Suprapubic skin (tissue), 4 donors: ENCODE results near the gene DOCK11. TPM values are rescaled to one million over a fixed set of nuclear protein-coding genes. Genes with fewer than 3 reads are reported as not detected.

Experiments used
- DNase-seq, 2 donors: peaks; one replicate each; pipeline ENCODE4 v3.0.0-alpha.2; 2019; ENCODE audit warnings: low spot score in 2 of 2
- H3K27ac ChIP-seq: fragments of 200-600 bp; sonication (generic); one replicate; pipeline ENCODE4 v1.5.1; 2019
- H3K27me3 ChIP-seq: fragments of 200-600 bp; sonication (generic); one replicate; pipeline ENCODE4 v1.5.1; 2019
- H3K36me3 ChIP-seq: fragments of 200-600 bp; sonication (generic); one replicate; pipeline ENCODE4 v1.5.1; 2019
- H3K4me1 ChIP-seq: fragments of 200-600 bp; sonication (generic); one replicate; pipeline ENCODE4 v1.5.1; 2019
- H3K4me3 ChIP-seq: fragments of 200-600 bp; sonication (generic); one replicate; pipeline ENCODE4 v1.5.1; 2019; ENCODE audit warnings: mild to moderate bottlenecking
- H3K9me3 ChIP-seq: fragments of 200-600 bp; sonication (generic); one replicate; pipeline ENCODE4 v1.5.1; 2019
- CTCF ChIP-seq, 2 donors: fragments of 200-600 bp in 1 of 2; fragments of 450-650 bp in 1 of 2; sonication (generic) in 1 of 2; IDR thresholded peaks; one replicate each; pipeline ENCODE4 v1.5.1; 2016 to 2019; ENCODE audit warnings: antibody characterized with exemption in 2 of 2, mild to moderate bottlenecking in 1 of 2, moderate library complexity in 1 of 2
- EP300 ChIP-seq: sonication (generic); formaldehyde crosslinking; IDR thresholded peaks from one replicate; pipeline ENCODE4 v1.6.1; 2017; ENCODE audit warnings: antibody characterized with exemption
- POLR2A ChIP-seq, 2 donors: fragments of 450-650 bp; IDR thresholded peaks; one replicate each; pipeline ENCODE4 v1.6.1; 2017; ENCODE audit warnings: antibody characterized with exemption in 2 of 2, mild to moderate bottlenecking in 2 of 2, moderate library complexity in 2 of 2
- POLR2AphosphoS5 ChIP-seq, 3 donors: sonication (generic); formaldehyde crosslinking; IDR thresholded peaks; one replicate each; pipeline ENCODE4 v1.6.1; 2017; ENCODE audit warnings: antibody characterized with exemption in 3 of 3
- WGBS: methylation state at CpG from one replicate; pipeline ENCODE4 v1.1.5; 2018; 5-methylcytosine and 5-hydroxymethylcytosine counted together
- total RNA-seq, 4 donors: library from RNA; depleted of rRNA; stranded (reverse); fragments of >200 nt; gene quantifications; one replicate each; pipeline ENCODE4 v1.1.0, GENCODE V29; 2016

DOCK11 gene
- total RNA-seq, 4 donors from 2014 or later: 3.9 to 9.4 (median 5.7) TPM

DNA sequence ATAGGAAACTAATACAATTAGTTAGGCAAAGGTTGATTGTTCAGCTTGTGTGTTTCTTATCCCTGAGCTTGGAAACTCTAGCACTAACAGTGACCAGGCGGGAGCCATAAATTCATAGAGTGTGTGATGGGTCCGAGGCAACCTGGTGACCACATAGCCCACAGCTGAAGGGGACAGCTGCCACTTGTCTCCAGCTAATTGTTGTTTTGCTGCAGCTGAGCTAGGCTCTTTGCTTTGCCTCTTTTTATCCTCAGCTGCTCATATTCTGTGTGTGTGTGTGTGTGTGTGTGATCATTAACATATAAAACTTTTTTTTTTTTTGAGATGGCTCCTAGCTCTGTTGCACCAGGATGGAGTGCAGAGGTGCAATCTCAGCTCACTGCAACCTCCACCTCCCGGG lies 53.2 kb downstream of the DOCK11 start:
- Histone ChIP-seq H3K4me3 (no peak overlapping the region), H3K4me1 (peaks cover 3% of the 10 kb centered on the region), H3K27me3 (no peaks in the 10 kb centered on the region), H3K27ac (no peak overlapping the region), H3K9me3 (no peaks in the 10 kb centered on the region), H3K36me3 (no peaks in the 10 kb centered on the region)
- TF ChIP-seq CTCF (IDR thresholded peaks at IDR 0.05) (no peak), POLR2A (IDR thresholded peaks at IDR 0.05) (no peak), EP300 (no peak), POLR2AphosphoS5 (IDR thresholded peaks at IDR 0.05) (no peak)
- DNase-seq: no peak
- WGBS: 76% methylated on average over 3 of the region's 3 CpGs

DNA sequence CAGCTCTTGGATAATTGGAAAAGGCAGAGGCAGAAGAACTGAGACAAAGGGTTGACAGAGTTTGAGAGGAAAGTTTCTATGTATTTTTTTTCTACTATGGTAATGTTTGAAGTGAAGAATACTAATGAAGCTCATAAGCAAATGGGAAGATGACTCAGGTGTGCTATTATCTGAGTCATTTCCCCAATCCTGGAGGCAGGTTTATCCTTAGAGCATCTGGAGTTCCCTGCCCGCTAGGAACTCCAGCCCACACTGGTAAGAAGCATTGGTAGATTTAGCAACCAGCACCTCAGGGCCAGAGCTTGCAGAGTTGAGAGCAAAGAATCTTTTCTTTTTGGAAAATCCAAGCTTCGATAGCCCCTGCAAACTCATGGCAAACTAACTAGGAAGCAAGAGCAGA lies 55.2 kb downstream of the DOCK11 start:
- 79% methylated on average over 2 of the region's 2 CpGs for WGBS
- no peaks in the 10 kb centered on the region for H3K36me3 ChIP-seq
- H3K4me1 ChIP-seq: peaks cover 3% of the 10 kb centered on the region
- no peak for DNase-seq
- H3K4me3 ChIP-seq: no peak overlapping the region
- TF ChIP-seq POLR2A (IDR thresholded peaks at IDR 0.05): no peak
- TF ChIP-seq CTCF (IDR thresholded peaks at IDR 0.05): no peak
- no peak for TF ChIP-seq POLR2AphosphoS5 (IDR thresholded peaks at IDR 0.05)
- no peak for TF ChIP-seq EP300
- H3K9me3 ChIP-seq: no peaks in the 10 kb centered on the region
- H3K27me3 ChIP-seq: no peaks in the 10 kb centered on the region
- H3K27ac ChIP-seq: no peak overlapping the region

- H3K27ac ChIP-seq: no peak overlapping the region
- WGBS: 83% methylated on average over 6 of the region's 6 CpGs
- TF ChIP-seq POLR2AphosphoS5 (IDR thresholded peaks at IDR 0.05) (no peak), POLR2A (IDR thresholded peaks at IDR 0.05) (no peak), EP300 (no peak), CTCF (IDR thresholded peaks at IDR 0.05) (no peak)
- H3K4me3 ChIP-seq: no peak overlapping the region
- no peaks in the 10 kb centered on the region for H3K9me3 ChIP-seq
- DNase-seq: no peak
- H3K27me3 ChIP-seq: no peaks in the 10 kb centered on the region
- H3K36me3 ChIP-seq: no peaks in the 10 kb centered on the region
- H3K4me1 ChIP-seq: peaks cover 3% of the 10 kb centered on the region
Observed at GRCh38 chrX:118551426-118551825, 55.8 kb downstream of the DOCK11 start.

DNA sequence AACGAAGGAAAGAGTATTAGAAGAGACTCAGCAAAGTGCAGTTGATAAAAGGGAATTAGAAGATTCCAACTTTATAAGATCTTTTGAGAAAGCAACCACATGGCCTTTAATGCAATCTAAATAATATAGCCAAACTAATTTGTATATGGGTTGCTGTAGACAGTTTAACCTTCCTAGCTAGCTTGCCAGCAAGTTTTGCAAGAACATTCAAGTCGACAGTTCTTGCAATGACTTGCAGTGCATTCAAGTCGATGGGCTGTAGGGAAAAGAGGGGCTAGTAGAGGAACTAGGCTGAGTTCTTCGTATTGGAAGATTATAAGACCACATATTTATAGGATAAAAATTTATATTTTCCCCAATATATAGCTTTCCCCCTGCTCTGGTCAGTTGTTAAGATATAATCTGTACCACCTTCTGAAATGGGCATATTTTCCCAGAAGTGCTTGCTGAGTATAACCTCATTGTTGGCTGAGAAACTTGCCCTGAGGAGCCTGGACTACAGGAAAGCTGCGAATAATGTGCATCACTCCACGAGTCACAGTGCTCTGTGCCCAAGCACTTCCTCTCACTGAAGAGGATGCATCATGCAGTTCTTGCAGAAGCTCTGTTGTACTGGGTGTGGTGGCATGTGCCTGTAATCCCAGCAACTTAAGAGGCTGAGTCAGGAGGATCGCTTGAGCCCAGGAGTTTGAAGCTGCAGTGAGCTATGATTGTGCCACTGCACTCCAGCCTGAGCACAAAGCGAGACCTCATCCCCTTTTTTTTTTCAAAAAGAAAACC lies 56.7 kb downstream of the DOCK11 start:
- H3K4me3 ChIP-seq: no peak overlapping the region
- peaks cover 3% of the 10 kb centered on the region for H3K4me1 ChIP-seq
- no peaks in the 10 kb centered on the region for H3K9me3 ChIP-seq
- 47% methylated on average over 8 of the region's 8 CpGs for WGBS
- H3K36me3 ChIP-seq: no peaks in the 10 kb centered on the region
- DNase-seq: no peak
- H3K27ac ChIP-seq: no peak overlapping the region
- no peak for TF ChIP-seq POLR2A (IDR thresholded peaks at IDR 0.05)
- TF ChIP-seq POLR2AphosphoS5 (IDR thresholded peaks at IDR 0.05): peak in 1 of 3 donors; percentile 14
- no peaks in the 10 kb centered on the region for H3K27me3 ChIP-seq

GRCh38 chrX:118553042-118553710 lies 57.6 kb downstream of the DOCK11 start:
- WGBS: 44% methylated on average over 2 of the region's 2 CpGs
- Histone ChIP-seq H3K4me1 (peaks cover 3% of the 10 kb centered on the region), H3K27ac (no peak overlapping the region), H3K27me3 (no peaks in the 10 kb centered on the region), H3K4me3 (no peak overlapping the region), H3K9me3 (no peaks in the 10 kb centered on the region), H3K36me3 (no peaks in the 10 kb centered on the region)
- TF ChIP-seq POLR2A (IDR thresholded peaks at IDR 0.05): no peak
- TF ChIP-seq POLR2AphosphoS5 (IDR thresholded peaks at IDR 0.05): no peak
- TF ChIP-seq EP300: no peak
- no peak for TF ChIP-seq CTCF (IDR thresholded peaks at IDR 0.05)
- DNase-seq: no peak
